HEK293T (cell line): ENCODE results near the gene GBA3.

Experiments
- CTCF ChIA-PET: fragments of 350-600 bp; formaldehyde crosslinking; extraction: SDS; loops from one replicate; lab custom pipeline; 2021; ENCODE audit warnings: antibody characterized with exemption, inconsistent platforms; lab: Yijun Ruan, JAX
- POLR2A ChIA-PET: fragments of 350-600 bp; formaldehyde crosslinking; extraction: SDS; loops from one replicate; lab custom pipeline; 2020; ENCODE audit warnings: antibody characterized with exemption, inconsistent platforms; lab: Yijun Ruan, JAX
- DNase-seq: peaks from one replicate; pipeline ENCODE4 v3.0.0; 2012; ENCODE audit warnings: mixed read lengths; ENCODE audit errors: extremely low spot score
- ARNT ChIP-seq: fragments of 450-650 bp; IDR thresholded peaks from 2 replicates; pipeline ENCODE4 v1.6.1; 2017; ENCODE audit warnings: mild to moderate bottlenecking
- BHLHE40 ChIP-seq: fragments of 450-650 bp; IDR thresholded peaks from 2 replicates; pipeline ENCODE4 v1.6.1; 2016; ENCODE audit warnings: mild to moderate bottlenecking, moderate library complexity, borderline replicate concordance
- CTBP1 ChIP-seq: fragments of 450-650 bp; IDR thresholded peaks from 2 replicates; pipeline ENCODE4 v1.6.1; 2016; ENCODE audit warnings: borderline replicate concordance
- ELF4 ChIP-seq: fragments of 450-650 bp; IDR thresholded peaks from 2 replicates; pipeline ENCODE4 v1.6.1; 2017; ENCODE audit warnings: antibody characterized with exemption
- FOXA1 ChIP-seq: fragments of 450-650 bp; IDR thresholded peaks from 2 replicates; pipeline ENCODE4 v1.6.1; 2016; ENCODE audit warnings: mild to moderate bottlenecking
- FOXK2 ChIP-seq: fragments of 450-650 bp; IDR thresholded peaks from 2 replicates; pipeline ENCODE4 v1.6.1; 2016; ENCODE audit warnings: mild to moderate bottlenecking
- FOXM1 ChIP-seq: fragments of 450-650 bp; IDR thresholded peaks from 2 replicates; pipeline ENCODE4 v1.6.1; 2017; ENCODE audit warnings: mild to moderate bottlenecking, borderline replicate concordance
- HDGF ChIP-seq: fragments of 450-650 bp; IDR thresholded peaks from 2 replicates; pipeline ENCODE4 v1.6.1; 2017; ENCODE audit warnings: antibody characterized with exemption, borderline replicate concordance
- L3MBTL2 ChIP-seq: fragments of 450-650 bp; conservative IDR thresholded peaks from 2 replicates; pipeline ENCODE4 v1.6.1; 2016; ENCODE audit warnings: mild to moderate bottlenecking
- LEF1 ChIP-seq: fragments of 450-650 bp; IDR thresholded peaks from 2 replicates; pipeline ENCODE4 v1.6.1; 2017; ENCODE audit warnings: mild to moderate bottlenecking, borderline replicate concordance
- NFRKB ChIP-seq: fragments of 450-650 bp; IDR thresholded peaks from 2 replicates; pipeline ENCODE4 v1.6.1; 2016; ENCODE audit warnings: mild to moderate bottlenecking, moderate library complexity
- SP1 ChIP-seq: fragments of 450-650 bp; IDR thresholded peaks from 2 replicates; pipeline ENCODE4 v1.6.1; 2017
- SUZ12 ChIP-seq: fragments of 450-650 bp; IDR thresholded peaks from 2 replicates; pipeline ENCODE4 v1.6.1; 2016; ENCODE audit warnings: mild to moderate bottlenecking
- TARDBP ChIP-seq: fragments of 450-650 bp; IDR thresholded peaks from 2 replicates; pipeline ENCODE4 v1.6.1; 2016
- ZNF384 ChIP-seq: fragments of 450-650 bp; IDR thresholded peaks from 2 replicates; pipeline ENCODE4 v1.6.1; 2016
- TF ChIP-seq, protein P1 (sequence below): fragments of 450-650 bp; IDR thresholded peaks from 2 replicates; pipeline ENCODE4 v1.6.1; 2016

The GBA3 gene

GRCh38 chr4:22686141-22686540 is 6.6 kb upstream of the GBA3 start:
- CTCF ChIA-PET = no interaction called here
- POLR2A ChIA-PET = no interaction called here
- no peak for DNase-seq
- TF ChIP-seq L3MBTL2 = no peak

- CTCF ChIA-PET = interaction anchor here (0.7 kb wide), 1 partner anchor 280 kb away, joined by 3 read pairs; no protein-coding TSS in a partner anchor
- TF ChIP-seq BHLHE40 (no peak), SUZ12 (no peak), FOXA1 (no peak), NFRKB (no peak), HDGF (no peak), TARDBP (no peak), CTBP1 (no peak), ARNT (no peak), LEF1 (no peak), ELF4 (no peak), FOXM1 (no peak), FOXK2 (no peak), L3MBTL2 (no peak), SP1 (no peak)
- TF ChIP-seq, protein P1, sequence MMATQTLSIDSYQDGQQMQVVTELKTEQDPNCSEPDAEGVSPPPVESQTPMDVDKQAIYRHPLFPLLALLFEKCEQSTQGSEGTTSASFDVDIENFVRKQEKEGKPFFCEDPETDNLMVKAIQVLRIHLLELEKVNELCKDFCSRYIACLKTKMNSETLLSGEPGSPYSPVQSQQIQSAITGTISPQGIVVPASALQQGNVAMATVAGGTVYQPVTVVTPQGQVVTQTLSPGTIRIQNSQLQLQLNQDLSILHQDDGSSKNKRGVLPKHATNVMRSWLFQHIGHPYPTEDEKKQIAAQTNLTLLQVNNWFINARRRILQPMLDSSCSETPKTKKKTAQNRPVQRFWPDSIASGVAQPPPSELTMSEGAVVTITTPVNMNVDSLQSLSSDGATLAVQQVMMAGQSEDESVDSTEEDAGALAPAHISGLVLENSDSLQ = no peak
- POLR2A ChIA-PET = no interaction called here
- DNase-seq = no peak
Observed at GRCh38 chr4:22688236-22688635, 4.5 kb upstream of the GBA3 start.

GRCh38 chr4:22689428-22689827 is 3.3 kb upstream of the GBA3 start:
- ChIA-PET CTCF (no interaction called here), POLR2A (no interaction called here)
- TF ChIP-seq ZNF384 (no peak), TARDBP (no peak), NFRKB (no peak), FOXK2 (no peak), LEF1 (no peak), FOXM1 (no peak), BHLHE40 (no peak)
- TF ChIP-seq, protein P1 = no peak
- DNase-seq = no peak

DNA sequence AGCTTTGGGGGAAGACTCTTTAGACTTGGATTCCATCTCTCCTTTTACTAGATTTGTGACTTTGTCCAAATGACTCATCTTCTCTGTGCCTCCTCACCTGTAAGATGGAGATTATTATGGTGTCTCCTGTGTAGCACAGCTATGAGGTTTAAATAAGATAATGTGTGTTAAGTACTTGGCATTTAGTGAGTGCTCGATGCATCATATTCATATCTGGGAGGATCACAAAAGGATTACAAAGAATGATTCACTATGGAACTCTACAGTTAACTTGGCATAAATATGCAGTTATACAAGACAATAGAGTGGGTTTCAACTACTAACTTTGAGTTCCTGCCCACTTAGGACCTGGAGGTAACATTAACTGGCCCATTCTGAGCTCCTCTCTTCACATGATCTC is 2.3 kb downstream of the GBA3 start:
- CTCF ChIA-PET = no interaction called here
- no peak for TF ChIP-seq ELF4
- no peak for DNase-seq
- POLR2A ChIA-PET = no interaction called here

GRCh38 chr4:22695917-22696316 is 3.2 kb downstream of the GBA3 start:
- POLR2A ChIA-PET = no interaction called here
- CTCF ChIA-PET = no interaction called here
- DNase-seq = no peak
- TF ChIP-seq TARDBP (no peak), FOXK2 (no peak)

- ChIA-PET POLR2A (no interaction called here), CTCF (no interaction called here)
- DNase-seq = no peak
- TF ChIP-seq ARNT (no peak), ZNF384 (no peak)
Observed at GRCh38 chr4:22703912-22704311, 11.2 kb downstream of the GBA3 start.

DNA sequence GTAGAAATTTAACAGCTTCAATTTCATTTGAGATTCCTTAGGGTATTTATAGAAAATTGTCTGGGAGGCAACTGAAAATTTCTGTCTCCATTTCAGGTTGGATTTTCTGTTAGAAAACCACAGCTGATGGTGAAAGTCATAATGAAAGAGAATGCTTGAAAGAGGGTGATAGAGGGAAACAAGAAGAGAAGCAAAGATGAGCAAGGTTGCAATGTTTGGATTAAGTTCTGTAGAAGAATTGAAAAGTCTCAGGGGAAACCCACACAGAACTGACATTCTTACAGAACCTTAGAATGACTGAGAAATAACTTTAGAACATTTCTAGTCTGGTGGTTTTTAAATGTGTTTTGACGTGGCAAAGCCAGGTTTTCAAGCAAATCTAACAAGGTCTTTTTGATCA is 14.7 kb downstream of the GBA3 start:
- TF ChIP-seq ARNT (no peak), NFRKB (no peak), SUZ12 (no peak), CTBP1 (no peak), BHLHE40 (no peak), TARDBP (no peak), L3MBTL2 (no peak), SP1 (no peak), FOXA1 (no peak), FOXK2 (no peak), FOXM1 (no peak), ELF4 (no peak), HDGF (no peak), LEF1 (no peak), ZNF384 (no peak)
- TF ChIP-seq, protein P1 = no peak
- CTCF ChIA-PET = no interaction called here
- POLR2A ChIA-PET = no interaction called here
- DNase-seq = no peak

DNA sequence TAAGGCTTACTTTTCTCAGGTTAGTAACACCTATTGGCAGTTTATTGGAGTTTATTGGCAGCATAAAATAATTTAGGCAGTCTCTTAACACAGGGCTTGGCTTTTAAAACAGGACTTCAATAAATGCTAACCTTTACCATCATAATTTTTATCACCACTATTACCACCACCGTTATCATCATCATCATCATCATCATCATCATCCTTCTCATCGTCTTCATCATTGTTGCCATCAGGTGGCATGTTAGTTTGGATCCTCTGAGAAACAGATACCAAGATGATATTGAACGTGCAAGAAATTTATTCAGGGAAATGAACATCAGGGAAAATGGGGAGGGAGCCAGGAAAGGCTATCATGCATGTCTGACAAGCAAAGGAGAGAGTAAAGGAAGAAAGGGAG is 16.2 kb downstream of the GBA3 start:
- CTCF ChIA-PET = no interaction called here
- POLR2A ChIA-PET = no interaction called here
- no peak for TF ChIP-seq FOXK2
- TF ChIP-seq NFRKB = no peak
- TF ChIP-seq SP1 = no peak
- no peak for TF ChIP-seq FOXA1
- TF ChIP-seq TARDBP = no peak
- TF ChIP-seq ARNT = no peak
- no peak for TF ChIP-seq ELF4
- no peak for TF ChIP-seq LEF1
- TF ChIP-seq SUZ12 = no peak
- no peak for TF ChIP-seq BHLHE40
- no peak for TF ChIP-seq FOXM1
- TF ChIP-seq HDGF = no peak
- TF ChIP-seq, protein P1 = no peak
- TF ChIP-seq L3MBTL2 = no peak
- no peak for TF ChIP-seq CTBP1
- no peak for TF ChIP-seq ZNF384
- DNase-seq = no peak
